Neural cell (in vitro differentiated cells): Measurements from ENCODE around the gene PVALB. TPM values are rescaled to one million over a fixed set of nuclear protein-coding genes. Genes with fewer than 3 reads are reported as not detected.

Source experiments
- H2AFZ ChIP-seq: fragments of 200-600, 300-800 bp; sonication (generic), shearing (Covaris generic); 2 replicates; pipeline ENCODE4 v1.6.0; 2014; ENCODE audit warnings: low read depth, mild to moderate bottlenecking, antibody characterized with exemption, low read length, moderate library complexity
- H3F3A ChIP-seq: fragments of 200-600 bp; shearing (Covaris generic); 2 replicates; pipeline ENCODE4 v1.6.1; 2016; ENCODE audit warnings: mild to moderate bottlenecking, moderate library complexity, mixed read lengths, antibody characterized with exemption, low read length; ENCODE audit not compliant: insufficient read depth, poor library complexity, severe bottlenecking
- H3K27ac ChIP-seq: fragments of 200-600, 300-800 bp; sonication (generic), shearing (Covaris generic); 2 replicates; pipeline ENCODE4 v1.5.1; 2014; ENCODE audit warnings: mild to moderate bottlenecking, low read length, moderate library complexity
- H3K27me3 ChIP-seq: fragments of 300-800, 200-600 bp; sonication (generic), shearing (Covaris generic); 2 replicates; pipeline ENCODE4 v1.6.0; 2014; ENCODE audit warnings: mild to moderate bottlenecking, low read depth, low read length, moderate library complexity; ENCODE audit not compliant: insufficient read depth
- H3K36me3 ChIP-seq: fragments of 300-800, 200-600 bp; sonication (generic), shearing (Covaris generic); 2 replicates; pipeline ENCODE4 v1.5.1; 2014; ENCODE audit warnings: mild to moderate bottlenecking, antibody characterized with exemption, low read length, moderate library complexity; ENCODE audit not compliant: insufficient read depth
- H3K4me2 ChIP-seq: fragments of 300-800, 200-600 bp; sonication (generic), shearing (Covaris generic); 2 replicates; pipeline ENCODE4 v1.6.0; 2014; ENCODE audit warnings: mild to moderate bottlenecking, low read length
- H3K4me3 ChIP-seq: fragments of 300-800, 200-600 bp; sonication (generic), shearing (Covaris generic); 2 replicates; pipeline ENCODE4 v1.5.1; 2014; ENCODE audit warnings: mild to moderate bottlenecking, low read length, moderate library complexity
- H3K79me2 ChIP-seq: fragments of 200-600 bp; shearing (Covaris generic); replicated peaks from 2 replicates; pipeline ENCODE4 v1.6.0; 2014; ENCODE audit warnings: mild to moderate bottlenecking, low read length, moderate library complexity; ENCODE audit not compliant: insufficient read depth
- H3K9ac ChIP-seq: fragments of 300-800, 200-600 bp; sonication (generic), shearing (Covaris generic); 2 replicates; pipeline ENCODE4 v1.6.1; 2016; ENCODE audit warnings: mild to moderate bottlenecking, low read length, mixed read lengths
- H3K9me2 ChIP-seq: fragments of 200-600 bp; shearing (Covaris generic); 2 replicates; pipeline ENCODE4 v1.6.1; 2016; ENCODE audit warnings: mild to moderate bottlenecking, low read length, mixed read lengths; ENCODE audit not compliant: insufficient read depth
- H3K9me3 ChIP-seq: fragments of 200-600, 300-800 bp; sonication (generic), shearing (Covaris generic); 2 replicates; pipeline ENCODE4 v1.6.1; 2016; ENCODE audit warnings: mild to moderate bottlenecking, mixed run types, low read length, moderate library complexity, mixed read lengths
- H4K20me1 ChIP-seq: fragments of 200-600 bp; shearing (Covaris generic); 2 replicates; pipeline ENCODE4 v1.6.1; 2016; ENCODE audit warnings: mild to moderate bottlenecking, mixed run types; ENCODE audit not compliant: insufficient read depth
- CTCF ChIP-seq: fragments of 450-650 bp; IDR thresholded peaks from 2 replicates; pipeline ENCODE4 v1.5.1; 2014; ENCODE audit warnings: antibody characterized with exemption, mild to moderate bottlenecking, moderate library complexity; ENCODE audit not compliant: poor library complexity, severe bottlenecking
- EP300 ChIP-seq: fragments of 450-650 bp; conservative IDR thresholded peaks from 2 replicates; pipeline ENCODE4 v1.6.1; 2014; ENCODE audit warnings: antibody characterized with exemption, mild to moderate bottlenecking, moderate library complexity; ENCODE audit not compliant: poor library complexity, severe bottlenecking
- EZH2 ChIP-seq: fragments of 200-600, 300-800 bp; shearing (Covaris generic), sonication (generic); IDR thresholded peaks from 2 replicates; pipeline ENCODE4 v1.6.1; 2014; ENCODE audit warnings: antibody characterized with exemption, low read length, borderline replicate concordance, mild to moderate bottlenecking; ENCODE audit not compliant: insufficient read depth, poor library complexity, severe bottlenecking
- MXI1 ChIP-seq: fragments of 450-650 bp; conservative IDR thresholded peaks from 2 replicates; pipeline ENCODE4 v1.6.1; 2014; ENCODE audit warnings: antibody characterized with exemption, mild to moderate bottlenecking; ENCODE audit not compliant: poor library complexity, severe bottlenecking
- POLR2AphosphoS5 ChIP-seq: IDR thresholded peaks from 2 replicates; pipeline ENCODE4 v1.6.1; 2012
- RAD21 ChIP-seq: fragments of 450-650 bp; conservative IDR thresholded peaks from 2 replicates; pipeline ENCODE4 v1.6.1; 2014; ENCODE audit warnings: antibody characterized with exemption, mild to moderate bottlenecking, moderate library complexity
- REST ChIP-seq: IDR thresholded peaks from 2 replicates; pipeline ENCODE4 v1.6.1; 2012; ENCODE audit warnings: borderline replicate concordance
- SMC3 ChIP-seq: fragments of 450-650 bp; conservative IDR thresholded peaks from 2 replicates; pipeline ENCODE4 v1.6.1; 2014; ENCODE audit warnings: antibody characterized with exemption, mild to moderate bottlenecking, moderate library complexity; ENCODE audit not compliant: poor library complexity
- TAF1 ChIP-seq: IDR thresholded peaks from 2 replicates; pipeline ENCODE4 v1.6.1; 2012; ENCODE audit warnings: low read depth
- polyA plus RNA-seq: library from polyadenylated mRNA; depleted of rRNA; stranded (reverse); fragments of >200 nt; gene quantifications from 2 replicates; pipeline ENCODE4 v1.2.3, GENCODE V29; 2014

The PVALB gene
- polyA plus RNA-seq, 1 donor from 2014 or later = not detected

- TF ChIP-seq REST (no peak), EZH2 (no peak), CTCF (no peak), EP300 (no peak), POLR2AphosphoS5 (no peak), SMC3 (no peak)
- no peak overlapping the region for H3K4me2 ChIP-seq
- no peaks in the 10 kb centered on the region for H3K9me2 ChIP-seq
- H3K79me2 ChIP-seq = peaks cover 14% of the 10 kb centered on the region
- no peaks in the 10 kb centered on the region for H3K27me3 ChIP-seq
- H3K36me3 ChIP-seq = no peaks in the 10 kb centered on the region
- no peak overlapping the region for H2AFZ ChIP-seq
- H3F3A ChIP-seq = no peaks in the 10 kb centered on the region
- H3K4me3 ChIP-seq = no peak overlapping the region
- H3K9me3 ChIP-seq = no peaks in the 10 kb centered on the region
- no peak overlapping the region for H3K27ac ChIP-seq
- H3K9ac ChIP-seq = no peak overlapping the region
- no peaks in the 10 kb centered on the region for H4K20me1 ChIP-seq
Measured at GRCh38 chr22:36770513-36771231, 46.2 kb downstream of the PVALB start.

GRCh38 chr22:36769541-36770512, 47.0 kb downstream of the PVALB start:
- H3K27ac ChIP-seq = no peak overlapping the region

More at GRCh38 chr22:36769541-36770512, 47.0 kb downstream of the PVALB start:
- TF ChIP-seq EP300 (no peak), REST (no peak), POLR2AphosphoS5 (no peak), SMC3 (no peak), TAF1 (no peak), RAD21 (no peak), EZH2 (no peak), MXI1 (no peak), CTCF (no peak)
- Histone ChIP-seq H3F3A (no peaks in the 10 kb centered on the region), H3K9me2 (no peaks in the 10 kb centered on the region), H3K79me2 (peaks cover 9% of the 10 kb centered on the region), H2AFZ (no peak overlapping the region), H4K20me1 (no peaks in the 10 kb centered on the region), H3K4me3 (no peak overlapping the region), H3K9ac (no peak overlapping the region), H3K9me3 (no peaks in the 10 kb centered on the region), H3K27me3 (no peaks in the 10 kb centered on the region), H3K36me3 (no peaks in the 10 kb centered on the region), H3K4me2 (no peak overlapping the region)
